Stromal cell of bone marrow (primary cell): ENCODE results near the gene HOXD4.

Experiments used
- DNase-seq: peaks from one replicate; pipeline ENCODE4 v3.0.0-alpha.2; 2012; ENCODE audit warnings: low read depth

The HOXD4 gene

DNA sequence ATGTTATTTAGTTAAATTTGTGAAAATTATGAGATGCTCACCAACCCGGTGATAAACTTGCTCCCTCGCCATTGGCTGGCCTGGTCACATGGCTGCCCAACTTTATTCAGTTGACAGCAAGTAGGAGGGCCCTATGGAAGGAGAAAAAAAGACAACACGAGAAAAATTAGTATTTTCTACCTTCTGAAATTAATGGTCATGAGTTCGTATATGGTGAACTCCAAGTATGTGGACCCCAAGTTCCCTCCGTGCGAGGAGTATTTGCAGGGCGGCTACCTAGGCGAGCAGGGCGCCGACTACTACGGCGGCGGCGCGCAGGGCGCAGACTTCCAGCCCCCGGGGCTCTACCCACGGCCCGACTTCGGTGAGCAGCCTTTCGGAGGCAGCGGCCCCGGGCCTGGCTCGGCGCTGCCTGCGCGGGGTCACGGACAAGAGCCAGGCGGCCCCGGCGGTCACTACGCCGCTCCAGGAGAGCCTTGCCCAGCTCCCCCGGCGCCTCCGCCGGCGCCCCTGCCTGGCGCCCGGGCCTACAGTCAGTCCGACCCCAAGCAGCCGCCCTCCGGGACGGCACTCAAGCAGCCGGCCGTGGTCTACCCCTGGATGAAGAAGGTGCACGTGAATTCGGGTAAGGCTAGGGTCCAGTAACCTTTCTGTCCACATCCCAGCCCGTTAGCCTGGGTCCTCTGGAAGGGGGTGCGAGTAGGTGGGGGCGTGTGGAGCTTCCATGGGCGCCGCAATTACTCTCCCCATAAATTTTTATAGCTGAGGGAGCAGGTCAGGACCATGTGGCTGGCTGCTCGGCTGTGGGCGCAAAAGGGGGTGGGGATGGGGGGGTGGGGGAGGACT is at the start of gene HOXD4:
HOXD4 (plus strand) TSS at position 109 of the 846 bp plus-strand sequence; CDS start at position 193, 84 bp downstream.
- no peak for DNase-seq

DNA sequence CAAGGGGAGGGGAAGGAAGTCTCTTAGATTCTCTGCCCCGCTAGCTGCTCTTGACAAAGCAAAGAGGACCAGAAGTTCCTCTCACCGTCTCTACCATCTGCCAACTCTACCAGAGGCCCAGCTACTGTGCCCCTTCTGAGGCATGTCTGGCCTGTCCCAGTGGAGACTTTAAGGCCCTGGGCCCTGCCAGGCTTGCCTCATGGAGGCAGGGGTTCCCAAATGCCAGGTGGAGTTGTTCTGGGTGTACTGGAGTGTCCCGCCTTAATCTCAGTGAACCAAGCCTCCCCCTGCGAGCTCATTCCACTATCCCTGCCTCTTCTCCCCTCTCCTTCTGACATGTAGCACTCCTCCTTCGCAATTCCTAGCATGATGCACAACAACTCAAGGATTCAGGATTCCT is 49.5 kb upstream of the HOXD4 start:
- DNase-seq = no peak

- no peak for DNase-seq
These were observed 49.0 kb upstream of the HOXD4 start for GRCh38 chr2:176102309-176102866.

DNA sequence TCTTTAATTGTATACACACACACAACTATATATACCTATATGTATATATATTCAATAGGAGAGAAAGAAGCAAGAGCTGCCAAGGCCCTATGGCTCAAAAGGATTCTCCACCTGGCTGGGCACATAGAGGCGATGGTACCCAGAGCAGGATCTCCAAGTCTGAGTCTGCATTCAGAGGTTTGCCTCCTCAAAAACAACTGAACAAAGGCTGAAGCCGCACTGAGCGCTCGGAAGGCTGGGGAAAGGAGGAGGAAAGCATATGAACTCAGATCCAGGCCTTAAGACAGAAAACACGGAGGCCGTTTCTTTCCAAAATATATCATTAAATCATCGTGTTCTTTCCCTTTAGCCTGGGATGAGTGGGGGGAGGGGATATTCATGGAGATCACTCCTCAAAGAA is 48.2 kb upstream of the HOXD4 start:
- DNase-seq = no peak

DNA sequence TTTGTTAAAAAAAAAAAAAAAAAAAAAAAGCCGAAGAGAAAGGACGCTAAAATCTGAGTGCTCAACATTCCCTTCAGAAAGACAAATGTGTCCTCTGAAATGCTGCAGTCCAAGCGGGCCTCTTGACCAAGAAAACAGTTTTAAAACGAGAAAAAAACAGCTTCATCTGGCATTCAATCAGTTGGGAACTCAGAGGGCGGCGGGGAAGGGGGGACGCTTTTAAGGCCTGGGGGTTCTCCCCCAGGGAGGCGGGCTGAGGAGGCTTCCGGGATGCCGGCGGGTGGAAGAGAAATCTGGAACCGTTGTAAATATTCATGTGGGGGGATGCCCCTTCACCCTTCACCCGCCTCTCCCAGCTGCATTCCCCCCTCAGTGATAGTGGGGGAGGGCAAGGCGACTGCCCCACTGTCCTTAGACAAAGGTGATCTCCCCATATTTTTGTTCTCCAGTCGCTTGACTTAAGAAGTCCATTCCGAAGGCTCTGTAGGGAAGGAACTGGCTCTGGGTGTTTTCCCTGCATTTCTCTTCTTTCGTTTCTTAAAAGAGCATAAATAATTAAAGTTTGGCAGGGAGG is 47.5 kb upstream of the HOXD4 start:
- no peak for DNase-seq

GRCh38 chr2:176104316-176105077 is 46.9 kb upstream of the HOXD4 start:
- DNase-seq = no peak

GRCh38 chr2:176105078-176105729 is 46.1 kb upstream of the HOXD4 start:
- no peak for DNase-seq

GRCh38 chr2:176105730-176106580 is 45.4 kb upstream of the HOXD4 start:
- no peak for DNase-seq

DNA sequence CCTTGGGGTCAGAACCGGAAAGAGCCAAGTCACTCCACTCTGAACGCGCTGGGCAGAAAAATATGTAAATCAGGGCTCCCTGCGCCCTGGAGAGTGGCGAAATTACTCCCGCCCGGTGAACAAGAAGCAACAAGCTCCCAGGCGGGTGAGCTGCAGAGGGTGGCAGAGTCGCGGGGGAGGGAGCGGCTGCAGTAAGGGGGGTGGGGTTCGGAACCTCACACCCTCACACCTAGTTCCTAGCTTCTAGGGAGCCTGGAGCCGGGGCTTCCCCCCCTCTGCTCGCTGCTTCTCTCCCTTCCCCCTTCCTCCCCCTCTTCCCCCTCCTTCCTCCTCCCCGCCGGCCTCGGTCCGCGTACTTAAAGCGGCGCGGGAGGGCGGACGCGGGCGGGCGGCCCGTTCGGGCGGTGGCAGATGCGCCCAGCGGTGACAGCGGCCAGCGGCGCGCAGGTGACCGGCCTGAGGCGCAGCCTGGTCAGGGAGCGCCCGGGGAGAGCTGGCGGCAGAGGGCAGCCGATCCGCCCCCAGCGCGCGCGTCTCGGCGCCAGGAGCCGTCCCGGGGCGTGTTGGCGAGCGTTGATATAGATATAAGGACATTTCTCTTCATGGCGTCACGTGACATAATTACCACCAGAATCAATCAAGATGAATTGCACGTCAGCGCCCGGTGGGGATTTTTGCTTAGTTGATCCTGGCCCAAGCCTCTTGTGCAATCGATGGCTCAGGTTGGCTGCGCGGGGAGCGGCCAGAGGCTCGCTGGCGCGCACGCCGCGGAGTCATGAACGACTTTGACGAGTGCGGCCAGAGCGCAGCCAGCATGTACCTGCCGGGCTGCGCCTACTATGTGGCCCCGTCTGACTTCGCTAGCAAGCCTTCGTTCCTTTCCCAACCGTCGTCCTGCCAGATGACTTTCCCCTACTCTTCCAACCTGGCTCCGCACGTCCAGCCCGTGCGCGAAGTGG is 44.5 kb upstream of the HOXD4 start, which contains the start of gene HOXD11:
HOXD11 (plus strand) TSS at position 700 of the 959 bp plus-strand sequence; CDS start at position 776, 76 bp downstream.
- no peak for DNase-seq

- no peak for DNase-seq
These were observed 43.6 kb upstream of the HOXD4 start for GRCh38 chr2:176107731-176108181.

- DNase-seq = no peak
These were observed 42.0 kb upstream of the HOXD4 start for GRCh38 chr2:176109192-176109901.

DNA sequence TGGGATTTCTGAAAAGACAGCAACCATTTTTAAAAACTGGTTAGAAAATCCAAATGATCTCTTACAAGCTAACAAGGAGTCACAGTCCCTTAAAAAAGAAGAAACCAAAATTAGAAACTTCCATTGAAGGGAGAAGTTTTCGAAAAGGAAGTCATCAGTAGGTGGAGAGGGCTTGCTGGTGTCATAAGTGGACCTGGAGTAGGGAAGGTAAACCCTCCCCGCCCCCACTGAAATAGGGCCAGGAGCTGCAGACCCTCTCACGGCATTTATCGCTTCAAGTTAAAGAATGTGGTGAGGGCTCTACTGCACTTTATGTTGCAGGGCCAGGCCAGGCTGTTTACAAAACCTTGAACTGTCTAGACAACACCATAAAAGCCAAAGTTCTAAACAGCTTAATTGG is 41.4 kb upstream of the HOXD4 start:
- no peak for DNase-seq

DNA sequence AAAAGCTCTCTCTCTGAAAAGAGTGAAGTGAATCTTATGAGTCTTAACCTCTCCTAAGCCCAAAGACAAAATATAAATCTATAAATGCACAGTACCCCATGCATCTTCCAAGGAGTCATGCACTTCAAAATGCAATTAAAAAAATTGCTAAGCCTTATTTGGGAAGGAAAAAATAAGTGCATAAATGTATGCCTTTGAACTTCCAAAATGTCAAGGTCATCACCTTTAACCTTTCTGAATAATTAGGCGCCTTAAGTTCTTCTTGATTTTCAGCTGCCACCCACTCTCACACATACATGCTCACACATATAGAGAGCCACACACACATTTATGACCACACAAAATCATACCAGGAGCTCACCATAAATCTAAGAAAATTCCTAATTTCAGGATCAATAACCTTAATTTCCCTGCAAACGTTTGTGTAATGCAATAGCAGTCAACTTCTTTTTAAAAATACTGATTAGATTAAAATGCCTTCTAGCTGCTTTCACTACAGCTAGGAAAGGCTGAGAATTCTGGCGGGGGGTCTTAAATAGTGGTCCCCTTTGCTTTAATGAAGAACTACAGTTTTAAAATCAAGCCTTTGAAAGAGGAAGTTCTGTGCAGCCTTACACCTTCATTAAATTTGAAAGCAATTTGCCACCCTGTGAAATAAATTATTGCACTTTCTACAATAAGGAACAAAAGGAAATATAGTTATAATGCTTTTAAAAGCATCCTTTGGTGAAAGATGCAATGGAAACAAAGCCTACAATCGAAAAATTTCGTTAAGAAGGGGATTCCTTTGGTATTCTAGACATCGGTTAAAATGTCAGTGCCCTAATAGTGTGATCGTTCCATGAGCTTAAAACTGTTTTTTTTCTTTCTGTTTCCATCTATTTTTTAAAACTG is 40.7 kb upstream of the HOXD4 start:
- DNase-seq = no peak

DNA sequence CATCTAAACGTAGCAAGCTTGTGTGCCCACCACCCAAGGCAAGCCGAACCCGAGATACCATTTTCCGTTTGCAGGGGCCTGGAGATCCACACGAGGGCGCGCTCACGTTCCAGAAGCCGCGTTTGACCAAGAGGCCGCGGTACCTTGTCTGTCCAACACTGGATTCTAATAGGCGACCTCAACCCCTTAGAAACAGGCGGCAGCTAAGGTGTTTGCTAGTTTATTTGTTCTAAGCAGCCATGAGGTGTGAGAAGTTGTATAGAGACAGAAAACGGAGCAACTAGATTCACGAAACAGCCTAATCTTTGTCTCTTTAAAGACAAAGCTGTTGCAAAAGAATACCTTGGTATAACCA is 40.1 kb upstream of the HOXD4 start:
- no peak for DNase-seq

- DNase-seq = no peak
These were observed 39.4 kb upstream of the HOXD4 start for GRCh38 chr2:176111846-176112374.

- no peak for DNase-seq
These were observed 38.7 kb upstream of the HOXD4 start for GRCh38 chr2:176112375-176113302.
